Subcutaneous preadipocyte (primary cell): ENCODE data around the gene CPTP. TPM values are rescaled to one million over a fixed set of nuclear protein-coding genes. Genes with fewer than 3 reads are reported as not detected.

Experiments used
- small RNA-seq: library from RNA; depleted of rRNA; stranded (forward); fragments of <200 nt; gene quantifications from one replicate; pipeline ENCODE3, GENCODE V24; 2012
- total RNA-seq: library from RNA; depleted of rRNA; stranded (reverse); fragments of >200 nt; gene quantifications from 2 replicates; pipeline ENCODE4 v1.2.3, GENCODE V29; 2012

Gene CPTP
- 12.5 and 12.9 TPM in 2 replicates for total RNA-seq

DNA sequence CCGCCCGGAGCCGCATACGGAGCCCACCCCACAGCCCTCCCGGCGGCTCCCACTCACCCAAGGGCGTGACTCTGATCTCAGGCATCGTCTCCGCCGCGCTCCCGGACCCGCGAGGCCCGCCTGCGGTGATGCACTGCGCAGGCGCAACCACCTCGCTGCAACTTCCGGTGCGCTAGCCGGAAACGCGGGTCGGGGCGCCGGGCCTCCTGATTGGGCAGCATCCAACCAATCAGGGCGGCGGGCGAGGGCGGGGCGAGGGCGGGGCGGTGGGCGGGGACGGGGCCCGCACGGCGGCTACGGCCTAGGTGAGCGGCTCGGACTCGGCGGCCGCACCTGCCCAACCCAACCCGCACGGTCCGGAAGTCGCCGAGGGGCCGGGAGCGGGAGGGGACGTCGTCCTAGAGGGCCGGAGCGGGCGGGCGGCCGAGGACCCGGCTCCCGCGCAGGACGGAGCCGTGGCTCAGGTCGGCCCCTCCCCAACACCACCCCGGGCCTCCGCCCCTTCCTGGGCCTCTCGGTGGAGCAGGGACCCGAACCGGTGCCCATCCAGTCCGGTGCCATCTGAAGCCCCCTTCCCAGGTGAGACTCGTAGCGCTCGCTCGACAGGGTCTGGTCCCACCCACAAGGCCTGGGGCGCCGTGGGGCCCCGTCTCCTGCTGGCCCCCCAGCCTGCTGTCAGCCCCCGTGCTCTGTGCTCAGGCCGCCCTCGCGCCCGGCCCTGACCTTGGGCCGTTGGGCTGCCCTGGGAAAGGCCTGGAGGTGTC lies at the start of gene CPTP, which contains the start of gene INTS11:
Gene CPTP, plus strand, starts transcription at position 279 of the 764 bp plus-strand sequence. CDS start 2,109 bp downstream, outside the sequence.
Gene INTS11, minus strand, starts transcription at position 137 of the 764 bp plus-strand sequence. Its CDS starts 52 bp downstream, at position 85.

DNA sequence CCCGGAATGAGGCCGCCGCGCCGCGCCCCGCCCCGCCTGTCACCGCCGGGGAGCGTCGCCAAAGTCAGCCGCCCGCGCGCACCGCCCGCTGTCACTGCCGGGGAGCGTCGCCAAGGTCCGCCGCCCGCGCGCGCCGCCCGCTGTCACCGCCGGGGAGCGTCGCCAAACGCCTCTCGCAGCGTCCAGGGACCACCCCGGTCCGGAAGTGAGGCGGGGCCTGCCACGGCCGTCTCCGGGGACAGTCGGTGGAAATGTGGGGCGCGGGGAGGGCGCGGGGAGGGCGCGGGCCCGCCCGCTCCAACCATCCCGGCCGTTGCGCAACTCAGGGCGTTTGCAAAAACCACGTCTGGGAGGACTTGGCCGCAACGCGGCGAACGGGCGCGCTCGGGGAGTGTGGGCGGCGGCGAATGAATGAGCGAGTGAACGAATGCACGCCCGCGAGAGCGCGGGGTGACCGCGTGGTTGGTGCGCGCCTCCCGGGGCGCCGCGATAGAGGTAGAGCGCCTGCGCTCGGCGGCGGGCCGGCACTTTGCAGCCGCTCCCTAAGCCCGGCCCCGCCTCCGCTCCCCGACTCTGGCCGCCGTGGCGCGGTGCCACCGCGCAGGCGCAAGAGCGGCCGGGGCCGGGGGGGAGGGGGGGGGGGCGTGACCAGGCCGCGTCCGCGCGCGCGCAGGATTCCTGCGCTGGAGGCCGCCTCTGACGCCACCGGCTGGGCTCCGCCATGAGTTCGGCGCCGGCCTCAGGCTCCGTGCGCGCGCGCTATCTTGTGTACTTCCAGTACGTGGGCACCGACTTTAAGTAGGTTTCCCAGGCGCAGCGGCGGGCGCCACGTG lies 16.5 kb upstream of the CPTP start, which contains the start of the genes ACAP3 and PUSL1:
Gene ACAP3, minus strand, starts transcription at position 8 of the 833 bp plus-strand sequence. CDS start 115 bp downstream, outside the sequence.
Gene PUSL1, plus strand, starts transcription at position 675 of the 833 bp plus-strand sequence. Its CDS starts 47 bp downstream, at position 722.

DNA sequence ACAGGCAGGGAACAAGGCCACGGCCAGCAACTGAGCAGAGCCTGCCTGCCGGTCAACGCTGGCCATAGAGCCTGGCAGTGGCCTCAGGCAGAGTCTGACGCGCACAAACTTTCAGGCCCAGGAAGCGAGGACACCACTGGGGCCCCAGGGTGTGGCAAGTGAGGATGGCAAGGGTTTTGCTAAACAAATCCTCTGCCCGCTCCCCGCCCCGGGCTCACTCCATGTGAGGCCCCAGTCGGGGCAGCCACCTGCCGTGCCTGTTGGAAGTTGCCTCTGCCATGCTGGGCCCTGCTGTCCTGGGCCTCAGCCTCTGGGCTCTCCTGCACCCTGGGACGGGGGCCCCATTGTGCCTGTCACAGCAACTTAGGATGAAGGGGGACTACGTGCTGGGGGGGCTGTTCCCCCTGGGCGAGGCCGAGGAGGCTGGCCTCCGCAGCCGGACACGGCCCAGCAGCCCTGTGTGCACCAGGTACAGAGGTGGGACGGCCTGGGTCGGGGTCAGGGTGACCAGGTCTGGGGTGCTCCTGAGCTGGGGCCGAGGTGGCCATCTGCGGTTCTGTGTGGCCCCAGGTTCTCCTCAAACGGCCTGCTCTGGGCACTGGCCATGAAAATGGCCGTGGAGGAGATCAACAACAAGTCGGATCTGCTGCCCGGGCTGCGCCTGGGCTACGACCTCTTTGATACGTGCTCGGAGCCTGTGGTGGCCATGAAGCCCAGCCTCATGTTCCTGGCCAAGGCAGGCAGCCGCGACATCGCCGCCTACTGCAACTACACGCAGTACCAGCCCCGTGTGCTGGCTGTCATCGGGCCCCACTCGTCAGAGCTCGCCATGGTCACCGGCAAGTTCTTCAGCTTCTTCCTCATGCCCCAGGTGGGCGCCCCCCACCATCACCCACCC lies 6.7 kb downstream of the CPTP start, which contains the start of gene TAS1R3:
Gene TAS1R3, plus strand, starts transcription at position 213 of the 898 bp plus-strand sequence. Its CDS starts 66 bp downstream, at position 279.

DNA sequence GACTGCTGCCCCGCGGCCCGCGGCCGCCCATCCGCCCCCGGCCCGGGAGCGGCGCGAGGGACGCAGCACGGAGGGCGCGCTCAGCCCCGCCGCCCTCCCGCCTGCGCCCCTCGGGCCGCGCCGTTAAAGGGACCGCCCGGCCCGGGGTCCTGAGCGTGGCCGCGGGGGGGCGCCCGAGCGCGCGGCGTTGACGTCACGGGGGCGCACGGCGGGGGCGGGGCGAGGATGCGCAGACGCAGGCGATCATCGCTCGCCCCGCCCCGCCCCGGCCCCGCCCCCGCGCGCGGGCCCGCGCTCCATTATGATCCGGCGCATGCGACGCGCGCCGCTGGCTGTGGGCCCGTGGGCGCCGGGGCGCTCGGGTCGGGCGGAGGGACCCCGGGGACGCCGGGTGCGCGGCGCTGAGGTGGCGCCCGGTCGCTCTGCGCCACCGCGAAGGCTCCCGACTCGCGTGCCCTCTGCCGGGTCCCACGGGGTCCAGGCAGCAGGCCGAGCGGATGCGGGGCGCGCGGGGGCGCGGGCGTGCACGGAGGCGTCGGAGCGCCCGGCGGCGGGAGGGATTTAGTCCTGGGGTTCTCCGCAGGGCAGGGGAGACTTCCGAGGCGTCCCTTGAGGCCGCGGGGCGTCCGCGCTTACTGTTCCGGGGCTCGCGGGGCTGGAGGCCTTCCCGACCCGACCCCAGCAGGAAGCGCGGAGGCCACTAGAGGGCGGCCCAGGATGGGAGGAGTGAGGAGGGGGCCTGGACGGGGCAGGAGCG lies 24.8 kb downstream of the CPTP start, which contains the start of gene DVL1:
Gene DVL1, minus strand, starts transcription at position 163 of the 757 bp plus-strand sequence. CDS start 353 bp downstream, outside the sequence.

DNA sequence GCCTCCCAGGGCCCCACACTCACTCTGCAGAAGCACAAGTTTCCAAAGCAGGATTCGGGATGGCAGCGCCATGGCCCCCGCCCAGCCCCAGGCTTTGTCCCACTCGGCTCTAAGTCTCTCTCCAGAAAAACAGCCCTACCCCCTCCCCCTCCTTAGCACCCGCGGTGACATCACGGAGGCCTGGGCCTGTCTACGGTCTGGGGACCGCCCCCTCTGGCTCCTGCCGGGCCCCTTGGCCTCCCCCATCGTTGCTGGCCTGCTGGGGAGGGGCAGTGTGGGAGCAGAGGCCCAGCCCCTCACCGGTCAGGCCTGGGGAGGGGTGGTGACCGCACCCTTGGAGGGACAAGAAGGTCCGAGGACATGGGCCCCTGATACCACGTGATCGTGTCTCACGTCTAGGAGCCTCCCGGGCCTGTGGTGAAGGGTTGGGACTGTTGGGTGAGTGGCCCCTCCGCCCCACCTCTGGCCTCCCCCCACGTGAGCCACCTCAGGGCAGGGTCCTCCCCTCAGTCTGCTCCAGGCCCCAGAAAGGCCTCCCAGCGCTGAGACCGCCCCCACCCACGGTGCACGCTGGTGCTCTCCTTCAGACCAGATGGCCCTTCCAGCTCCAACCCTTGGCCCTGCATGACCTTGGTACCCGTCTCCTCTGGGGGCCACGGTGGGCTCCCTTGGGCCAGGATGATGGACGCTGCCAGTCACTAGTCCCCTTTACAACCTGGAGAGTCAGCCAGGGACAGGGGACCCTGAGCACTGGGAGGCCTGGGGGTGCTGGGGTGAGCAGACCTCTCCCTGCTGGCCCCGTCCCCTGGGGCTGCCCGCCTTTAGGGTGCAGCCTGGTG lies 34.0 kb downstream of the CPTP start, which contains the start of gene MXRA8:
Gene MXRA8, minus strand, starts transcription at position 123 of the 839 bp plus-strand sequence. Its CDS starts 51 bp downstream, at position 72.

DNA sequence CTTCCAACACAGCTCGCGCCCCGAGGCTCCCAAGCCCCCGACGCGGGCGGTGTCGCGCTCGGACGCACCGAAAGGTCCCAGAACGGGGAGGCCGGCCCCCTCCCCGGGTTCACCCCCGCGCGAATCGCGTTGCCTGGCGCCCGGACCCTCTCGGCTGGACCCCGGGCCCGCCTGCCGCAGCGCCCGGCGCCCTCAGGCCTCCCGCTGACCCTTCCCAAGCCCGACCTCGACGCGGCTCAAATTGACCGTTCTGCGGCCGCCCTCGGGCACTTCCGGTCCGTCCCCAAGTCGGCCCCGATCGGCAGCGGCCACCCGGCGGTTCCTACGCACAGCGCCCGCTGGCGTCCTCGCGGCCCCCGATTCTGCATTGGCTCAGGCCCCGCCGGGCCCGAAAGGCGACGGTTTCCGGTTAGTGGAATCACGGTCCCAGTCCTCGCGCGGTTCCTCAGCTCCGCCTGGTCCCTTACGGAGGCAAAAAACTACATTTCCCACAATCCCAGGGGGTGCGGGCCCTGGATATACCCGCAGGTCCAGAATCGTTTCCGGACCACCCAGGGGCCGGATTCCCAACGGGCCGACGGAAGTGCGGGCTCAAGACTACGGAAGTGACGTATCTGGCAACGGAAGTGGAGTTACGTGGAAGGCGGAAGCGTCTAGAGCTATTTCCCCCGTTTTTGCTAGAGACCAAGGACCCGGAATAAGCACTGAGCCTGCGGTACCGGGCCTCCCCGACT lies 50.5 kb downstream of the CPTP start, which contains the start of gene AURKAIP1:
Gene AURKAIP1, minus strand, starts transcription at position 279 of the 734 bp plus-strand sequence. CDS start 451 bp downstream, outside the sequence.

Small RNA genes lying within 50 kb of the gene (small RNA-seq; reads per million reads assigned to genes)
- not detected for gene MIR6726

Other genes starting within 250 kb of the CPTP start
- 5.9 and 11.5 TPM in 2 replicates for gene C1orf159, start 208.7 kb upstream of the CPTP start, total RNA-seq
- not detected in 2 replicates for gene TTLL10, start 150.9 kb upstream of the CPTP start, total RNA-seq
- gene TNFRSF18, start 118.2 kb upstream of the CPTP start, total RNA-seq, result not detected in 2 replicates
- gene TNFRSF4, start 110.6 kb upstream of the CPTP start, total RNA-seq, result under 0.01 TPM in 1 of 2 replicates, not detected in the other
- gene SDF4, start 92.8 kb upstream of the CPTP start, total RNA-seq, result 87.6 and 101 TPM in 2 replicates
- 20.6 and 22.3 TPM in 2 replicates for gene B3GALT6, start 92.6 kb upstream of the CPTP start, total RNA-seq
- gene C1QTNF12, start 78.1 kb upstream of the CPTP start, total RNA-seq, result 0.59 and 1.8 TPM in 2 replicates
- gene UBE2J2, start 50.9 kb upstream of the CPTP start, total RNA-seq, result 26.5 and 41.6 TPM in 2 replicates
- 0.73 and 0.78 TPM in 2 replicates for gene SCNN1D, start 44.4 kb upstream of the CPTP start, total RNA-seq
- gene ACAP3, start 16.9 kb upstream of the CPTP start, total RNA-seq, result 33.6 and 37.8 TPM in 2 replicates
- 24.3 and 27.2 TPM in 2 replicates for gene PUSL1, start 16.2 kb upstream of the CPTP start, total RNA-seq
- gene INTS11, start 142 bp upstream of the CPTP start, total RNA-seq, result 80.0 and 86.0 TPM in 2 replicates
- under 0.01 TPM in 2 replicates for gene TAS1R3, start 6.5 kb downstream of the CPTP start, total RNA-seq
- 69.1 and 119 TPM in 2 replicates for gene DVL1, start 24.6 kb downstream of the CPTP start, total RNA-seq
- 243 and 326 TPM in 2 replicates for gene MXRA8, start 33.8 kb downstream of the CPTP start, total RNA-seq
- gene AURKAIP1, start 50.4 kb downstream of the CPTP start, total RNA-seq, result 113 and 124 TPM in 2 replicates
- gene CCNL2, start 74.5 kb downstream of the CPTP start, total RNA-seq, result 93.7 and 120 TPM in 2 replicates
- gene MRPL20, start 82.5 kb downstream of the CPTP start, total RNA-seq, result 80.2 and 101 TPM in 2 replicates
- 0.73 and 0.78 TPM in 2 replicates for gene ANKRD65, start 96.5 kb downstream of the CPTP start, total RNA-seq
- gene VWA1, start 110.9 kb downstream of the CPTP start, total RNA-seq, result 0.73 and 2.2 TPM in 2 replicates
- 0.20 TPM in 1 of 2 replicates, not detected in the other for gene ATAD3C, start 124.9 kb downstream of the CPTP start, total RNA-seq
- 14.3 and 36.0 TPM in 2 replicates for gene ATAD3B, start 147.0 kb downstream of the CPTP start, total RNA-seq
- gene ATAD3A, start 187.4 kb downstream of the CPTP start, total RNA-seq, result 38.9 and 57.3 TPM in 2 replicates
- 2.6 and 3.1 TPM in 2 replicates for gene TMEM240, start 215.8 kb downstream of the CPTP start, total RNA-seq